Superior temporal gyrus (tissue), 1 donor: ENCODE results near the gene HIF1A.
A peak's percentile ranks its signal among the peaks of the same experiment; 100 is the strongest.
"Not testable (repeated sequence)": the region's sequence is repeated elsewhere in the genome, so short reads cannot be mapped to it uniquely, and the experiment has no call there.

Source experiments
- DNase-seq: peaks from one replicate; pipeline ENCODE4 v3.0.0-alpha.2; 2016; ENCODE audit errors: extremely low spot score

Gene HIF1A

DNA sequence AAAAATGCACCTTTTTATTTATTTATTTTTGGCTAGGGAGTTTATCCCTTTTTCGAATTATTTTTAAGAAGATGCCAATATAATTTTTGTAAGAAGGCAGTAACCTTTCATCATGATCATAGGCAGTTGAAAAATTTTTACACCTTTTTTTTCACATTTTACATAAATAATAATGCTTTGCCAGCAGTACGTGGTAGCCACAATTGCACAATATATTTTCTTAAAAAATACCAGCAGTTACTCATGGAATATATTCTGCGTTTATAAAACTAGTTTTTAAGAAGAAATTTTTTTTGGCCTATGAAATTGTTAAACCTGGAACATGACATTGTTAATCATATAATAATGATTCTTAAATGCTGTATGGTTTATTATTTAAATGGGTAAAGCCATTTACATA is 52.0 kb downstream of the HIF1A start:
- no peak for DNase-seq

DNA sequence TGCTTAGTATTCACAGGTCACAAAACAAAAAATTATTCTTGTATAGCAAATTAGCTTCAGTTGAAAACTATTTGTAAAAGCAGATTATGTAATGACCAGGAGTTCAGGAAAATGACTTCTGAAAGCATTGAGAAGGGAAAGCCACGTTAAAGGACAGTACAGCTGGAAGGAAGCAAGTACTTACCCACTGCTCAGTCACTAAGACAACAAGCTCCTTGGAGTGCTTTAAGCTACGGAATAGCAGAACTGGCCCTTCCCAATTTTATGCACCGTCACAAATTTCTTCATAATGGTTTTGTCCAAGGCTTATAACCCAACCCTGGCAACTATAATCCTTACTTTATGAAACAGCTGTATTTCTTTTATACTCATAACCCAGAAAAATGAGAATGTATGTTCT is 54.0 kb downstream of the HIF1A start:
- no peak for DNase-seq

DNA sequence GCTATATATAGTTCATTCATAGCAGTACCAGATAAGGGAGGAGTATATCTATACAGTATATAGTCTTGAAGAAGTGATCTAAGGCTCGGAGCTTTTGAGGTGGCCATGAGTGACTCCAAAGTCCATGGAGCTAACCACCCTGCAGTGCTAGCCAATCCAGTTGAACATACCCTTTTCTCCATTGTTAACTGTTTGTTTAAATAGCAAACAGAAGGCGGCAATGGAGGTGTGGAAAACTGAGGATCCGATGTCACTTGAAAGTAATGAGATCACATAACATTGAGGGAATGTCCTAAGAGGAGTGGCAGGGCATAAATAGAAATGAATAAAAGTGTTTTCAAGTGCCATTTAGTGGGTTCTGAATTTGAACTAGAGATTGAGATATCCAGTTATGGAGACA is 54.6 kb downstream of the HIF1A start:
- no peak for DNase-seq

- peak; percentile 58 for DNase-seq
Measured at GRCh38 chr14:61750708-61751474, 55.6 kb downstream of the HIF1A start.

DNA sequence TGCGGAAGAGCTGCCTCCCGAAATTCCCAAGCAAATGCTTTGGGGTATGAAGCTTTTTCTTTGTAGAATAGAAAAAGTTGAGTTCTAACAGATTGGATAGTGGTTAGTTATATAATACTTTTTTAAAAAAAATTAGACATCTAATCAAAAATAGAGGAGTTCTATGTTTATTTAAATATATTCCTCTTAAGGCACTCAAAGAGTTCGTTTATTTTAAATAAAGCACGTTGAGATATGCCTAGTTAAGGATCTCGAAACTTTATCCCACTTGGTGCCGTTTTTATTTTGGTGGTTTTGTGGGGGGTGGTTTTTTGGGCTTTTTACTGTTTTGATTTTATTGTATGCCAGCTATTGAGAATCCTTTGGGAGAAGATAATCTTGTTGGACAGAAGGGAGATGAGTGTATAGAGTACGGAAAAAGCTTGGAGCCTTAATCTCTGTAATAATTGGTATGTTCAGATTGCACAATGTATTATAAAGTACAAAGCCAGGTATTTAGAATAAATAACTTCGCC is 56.2 kb downstream of the HIF1A start:
- no peak for DNase-seq

- no peak for DNase-seq
Measured at GRCh38 chr14:61752626-61753025, 57.3 kb downstream of the HIF1A start.

GRCh38 chr14:61753631-61754030 is 58.3 kb downstream of the HIF1A start:
- no peak for DNase-seq

DNA sequence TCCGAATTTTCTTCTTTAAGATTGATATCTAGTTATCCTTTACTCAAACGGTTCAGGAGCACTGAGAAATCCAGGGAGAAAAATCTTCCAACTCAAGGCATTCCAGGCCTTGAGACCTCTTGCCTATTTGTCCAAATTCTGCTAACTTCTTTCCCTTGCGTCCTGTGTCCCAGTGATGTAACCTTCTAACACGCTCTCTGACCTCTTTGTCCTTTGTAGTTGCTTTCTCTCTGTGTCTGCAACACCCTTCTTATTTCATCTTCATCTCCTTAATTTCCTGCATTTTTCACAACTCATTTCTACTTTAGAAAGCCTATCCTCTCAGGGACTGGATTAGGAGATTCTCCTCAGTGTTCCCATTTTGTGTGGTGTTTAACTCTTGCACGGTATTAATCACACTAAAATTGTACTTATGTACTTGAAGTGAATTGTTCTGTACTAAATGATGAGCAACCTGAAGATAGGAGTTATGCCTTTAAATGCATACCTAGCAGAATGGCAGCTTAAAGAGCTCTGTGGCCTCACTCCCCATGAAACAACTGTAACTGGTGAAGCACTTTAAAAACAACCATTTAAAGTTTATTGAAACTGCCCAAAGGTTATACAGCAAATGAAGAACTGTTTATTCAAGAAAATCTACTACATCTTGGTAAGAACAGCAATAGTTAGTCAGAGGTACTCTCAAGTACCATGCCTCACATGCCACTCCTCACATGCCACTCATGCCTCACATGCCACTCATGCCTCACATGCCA is 59.5 kb downstream of the HIF1A start:
- no peak for DNase-seq

DNA sequence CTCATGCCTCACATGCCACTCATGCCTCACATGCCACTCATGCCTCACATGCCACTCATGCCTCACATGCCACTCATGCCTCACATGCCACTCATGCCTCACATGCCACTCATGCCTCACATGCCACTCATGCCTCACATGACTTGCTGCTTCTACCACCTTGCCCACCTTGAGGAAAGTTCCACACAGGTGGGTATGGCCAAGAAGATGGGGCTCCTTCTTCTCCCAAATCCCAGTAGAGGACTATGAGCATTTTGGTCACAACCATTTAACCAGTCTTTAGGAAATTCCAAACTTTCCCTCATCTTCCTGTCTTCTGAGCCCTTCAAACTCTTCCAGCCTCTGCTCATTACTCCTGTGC is 60.0 kb downstream of the HIF1A start:
- DNase-seq = not testable (repeated sequence)

DNA sequence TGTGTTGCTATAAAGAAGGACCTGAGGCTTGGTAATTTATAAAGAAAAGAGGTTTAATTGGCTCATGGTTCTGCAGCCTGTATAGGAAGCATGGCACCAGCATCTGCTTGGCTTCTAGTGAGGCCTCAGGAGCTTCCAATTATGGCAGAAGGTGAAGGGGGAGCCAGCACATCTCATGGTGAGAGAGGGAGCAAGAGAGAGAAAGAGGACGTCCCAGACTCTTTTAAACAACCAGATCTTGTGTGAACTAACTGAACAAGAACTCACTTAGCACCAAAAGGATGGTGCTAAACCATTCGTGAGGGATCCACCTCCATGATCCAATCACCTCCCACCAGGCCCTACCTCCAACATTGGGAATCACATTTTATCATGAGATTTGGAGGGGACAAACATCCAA is 60.8 kb downstream of the HIF1A start:
- no peak for DNase-seq

- DNase-seq = no peak
Measured at GRCh38 chr14:61759878-61760277, 64.6 kb downstream of the HIF1A start.

DNA sequence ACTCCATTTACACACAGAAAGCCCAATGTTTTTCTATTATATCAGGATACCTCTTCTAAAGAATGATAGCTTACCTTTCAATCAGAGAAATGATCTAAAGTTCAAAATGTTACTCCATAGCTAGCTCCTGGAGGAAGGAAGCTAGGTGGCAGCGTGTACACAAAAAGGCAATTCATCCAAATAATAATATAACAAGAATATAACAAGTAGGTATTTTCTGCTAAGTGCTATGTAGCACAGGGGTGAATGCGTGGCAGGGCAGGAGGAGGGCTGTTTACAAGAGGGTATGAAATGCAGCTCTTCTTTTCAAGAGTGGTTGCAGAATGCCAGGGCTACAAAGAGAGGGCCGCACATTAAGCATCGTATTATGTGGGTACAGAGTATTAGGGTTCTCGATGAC is 66.2 kb downstream of the HIF1A start:
- no peak for DNase-seq

DNA sequence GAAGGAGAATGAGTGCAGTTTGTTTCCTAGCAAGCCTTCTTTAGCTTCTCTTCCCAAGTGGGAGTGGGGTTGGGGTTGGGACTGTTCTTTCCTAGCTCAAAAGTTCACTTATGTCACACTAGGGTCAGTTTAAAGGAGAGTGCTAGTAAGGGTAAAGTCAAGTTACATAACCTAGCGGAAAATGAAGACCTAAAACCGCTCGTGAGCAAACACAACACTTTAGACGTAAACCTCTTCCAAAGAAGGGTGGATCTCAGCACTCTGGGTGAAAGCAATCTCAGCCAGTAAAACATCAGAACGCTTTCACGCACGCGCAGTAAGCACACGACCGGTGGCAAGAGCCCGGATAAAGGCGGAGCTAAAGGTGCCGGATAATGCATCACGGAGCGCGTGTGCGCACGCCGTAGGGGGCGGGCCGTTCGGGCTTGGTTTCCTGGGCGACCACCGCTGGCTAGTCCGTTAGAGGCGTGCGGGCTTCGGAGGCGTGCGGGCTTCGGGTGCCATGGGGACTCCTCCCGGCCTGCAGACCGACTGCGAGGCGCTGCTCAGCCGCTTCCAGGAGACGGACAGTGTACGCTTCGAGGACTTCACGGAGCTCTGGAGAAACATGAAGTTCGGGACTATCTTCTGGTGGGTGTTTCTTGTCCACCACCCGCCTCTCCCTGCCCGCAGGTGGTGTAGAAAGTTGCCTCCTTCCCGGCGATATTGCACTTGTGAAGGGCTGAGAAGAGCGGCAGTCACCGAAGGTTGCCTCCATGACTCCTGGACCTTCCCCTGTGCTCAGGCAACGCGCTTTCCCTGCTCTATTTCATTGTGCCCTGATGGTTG is 66.9 kb downstream of the HIF1A start, which contains the start of gene SNAPC1:
SNAPC1 (plus strand) TSS at position 462 of the 828 bp plus-strand sequence; CDS start at position 503, 41 bp downstream.
- DNase-seq = peak; percentile 99

- DNase-seq = no peak
Measured at GRCh38 chr14:61764342-61765122, 69.2 kb downstream of the HIF1A start.

DNA sequence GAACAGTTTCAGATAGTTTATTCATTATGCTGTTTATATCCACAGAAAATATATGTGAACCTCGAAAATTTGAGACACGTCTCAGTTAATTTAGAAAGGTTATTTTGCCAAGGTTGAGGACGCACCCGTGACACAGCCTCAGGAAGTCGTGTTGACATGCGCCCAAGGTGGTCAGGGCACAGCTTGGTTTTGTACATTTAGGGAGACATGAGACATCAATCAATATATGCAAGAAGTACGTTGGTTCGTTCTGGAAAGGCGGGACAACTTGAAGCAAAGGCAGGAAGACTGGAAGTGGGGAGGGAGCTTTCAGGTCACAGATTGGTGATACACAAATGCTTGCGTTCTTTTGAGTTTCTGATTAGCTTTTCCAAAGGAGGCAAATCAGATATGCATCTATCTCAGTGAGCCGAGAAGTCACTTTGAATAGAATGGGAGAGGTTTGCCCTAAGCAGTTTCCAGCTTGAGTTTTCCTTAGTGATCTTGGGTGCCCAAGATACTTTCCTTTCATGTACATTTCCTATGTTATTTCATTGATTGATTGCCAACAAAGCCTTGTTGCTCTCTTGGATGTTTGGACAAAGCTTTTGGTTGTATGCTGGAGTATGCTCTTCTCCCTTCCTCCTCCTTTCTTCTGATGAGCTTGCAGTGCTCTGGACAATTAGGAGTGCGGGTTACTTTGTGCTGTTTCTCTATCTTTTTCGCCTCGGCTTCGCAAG is 70.1 kb downstream of the HIF1A start:
- no peak for DNase-seq

DNA sequence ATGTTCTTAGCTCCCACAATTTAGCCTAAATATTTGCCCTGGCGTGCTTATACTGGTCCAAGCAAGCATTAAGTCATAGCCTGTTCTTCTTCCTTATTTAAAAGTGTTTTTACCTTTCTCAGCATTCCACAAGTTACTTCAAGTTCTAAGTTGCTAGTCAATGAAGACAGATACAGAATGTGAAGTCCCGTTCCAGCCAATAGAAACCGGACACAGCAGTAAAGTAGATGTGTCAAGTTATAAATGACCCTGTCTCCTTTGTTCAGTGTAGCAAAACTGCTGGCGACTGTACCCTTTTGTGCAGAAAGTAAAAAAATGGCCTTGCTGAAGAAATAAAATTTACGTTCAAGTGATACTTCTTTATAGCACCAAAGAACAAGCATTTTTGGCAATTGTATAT is 70.8 kb downstream of the HIF1A start:
- no peak for DNase-seq

GRCh38 chr14:61768240-61768639 is 72.9 kb downstream of the HIF1A start:
- no peak for DNase-seq

GRCh38 chr14:61769893-61770292 is 74.6 kb downstream of the HIF1A start:
- DNase-seq = no peak

GRCh38 chr14:61774861-61775260 is 79.5 kb downstream of the HIF1A start:
- no peak for DNase-seq

- no peak for DNase-seq
Measured at GRCh38 chr14:61780125-61780524, 84.8 kb downstream of the HIF1A start.

DNA sequence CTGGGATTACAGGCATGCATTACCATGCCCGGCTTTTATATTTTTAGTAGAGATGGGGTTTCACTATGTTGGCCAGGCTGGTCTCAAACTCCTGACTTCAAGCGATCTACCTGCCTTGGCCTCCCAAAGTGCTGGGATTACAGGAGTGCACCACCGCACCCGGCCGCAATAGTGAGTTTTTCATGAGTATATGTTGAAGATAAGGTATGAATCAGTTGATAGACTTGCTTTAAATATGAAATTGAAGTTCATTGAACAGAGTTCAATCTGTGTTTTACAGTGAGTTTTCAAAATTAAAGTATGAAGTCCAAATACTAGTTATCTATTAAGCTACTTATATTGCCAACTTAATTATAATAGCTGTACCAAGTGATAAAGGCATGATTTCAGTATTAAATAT is 102.0 kb downstream of the HIF1A start:
- no peak for DNase-seq
